ENCODE measurements around the gene AFTPH. TPM values are rescaled to one million over a fixed set of nuclear protein-coding genes. Genes with fewer than 3 reads are reported as not detected.

AFTPH gene
- total and polyA plus RNA-seq, 9 of the 15 experiments (the other 6 are each of a cell fraction or from before 2014, with no cell fraction given): 8.0 to 26.2 (median 13.8) TPM

DNA sequence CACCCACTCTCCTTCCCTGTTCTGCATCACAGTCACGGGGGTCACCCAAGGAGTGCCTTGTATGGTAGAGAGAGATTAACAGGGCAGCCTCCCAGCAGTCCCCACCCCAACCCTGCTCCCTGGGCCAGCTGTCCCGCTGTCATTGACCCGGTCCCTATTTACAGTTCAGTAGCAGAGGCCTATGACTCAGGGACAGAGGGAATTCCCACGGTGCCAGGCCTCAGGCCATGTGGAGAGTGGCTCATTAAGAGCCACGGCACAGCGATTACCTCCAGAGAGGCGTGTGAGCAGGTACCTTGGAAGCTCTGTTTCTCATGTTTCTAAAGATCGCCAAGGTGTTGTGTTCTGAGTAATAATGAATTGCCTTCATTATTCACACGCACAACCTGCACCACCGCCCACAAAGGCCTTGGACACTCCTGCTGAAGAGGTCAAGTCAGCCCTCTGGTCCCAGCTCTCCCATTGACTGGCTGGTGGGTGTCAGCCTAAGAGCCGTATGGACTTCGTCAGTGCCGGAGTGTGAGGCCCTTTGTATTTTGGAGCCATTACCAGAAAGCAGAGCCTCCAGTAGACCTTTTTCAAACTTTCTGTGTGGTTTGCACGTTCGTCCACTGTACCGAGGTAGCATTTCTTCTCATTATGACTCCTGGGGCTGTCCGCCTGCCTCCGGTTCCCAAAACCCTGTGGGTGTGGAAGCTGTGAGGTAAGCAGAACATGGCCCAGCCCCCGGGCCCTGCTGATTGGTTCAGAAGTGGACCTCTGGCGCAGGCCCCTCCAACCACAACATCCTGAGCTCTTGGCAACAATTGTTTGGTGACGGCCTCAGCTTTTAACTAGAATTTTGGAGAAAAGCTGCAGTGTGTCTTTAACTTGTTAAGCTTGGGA, 82.6 kb downstream of the AFTPH start (continued):
- TF ChIP-seq, protein P1, sequence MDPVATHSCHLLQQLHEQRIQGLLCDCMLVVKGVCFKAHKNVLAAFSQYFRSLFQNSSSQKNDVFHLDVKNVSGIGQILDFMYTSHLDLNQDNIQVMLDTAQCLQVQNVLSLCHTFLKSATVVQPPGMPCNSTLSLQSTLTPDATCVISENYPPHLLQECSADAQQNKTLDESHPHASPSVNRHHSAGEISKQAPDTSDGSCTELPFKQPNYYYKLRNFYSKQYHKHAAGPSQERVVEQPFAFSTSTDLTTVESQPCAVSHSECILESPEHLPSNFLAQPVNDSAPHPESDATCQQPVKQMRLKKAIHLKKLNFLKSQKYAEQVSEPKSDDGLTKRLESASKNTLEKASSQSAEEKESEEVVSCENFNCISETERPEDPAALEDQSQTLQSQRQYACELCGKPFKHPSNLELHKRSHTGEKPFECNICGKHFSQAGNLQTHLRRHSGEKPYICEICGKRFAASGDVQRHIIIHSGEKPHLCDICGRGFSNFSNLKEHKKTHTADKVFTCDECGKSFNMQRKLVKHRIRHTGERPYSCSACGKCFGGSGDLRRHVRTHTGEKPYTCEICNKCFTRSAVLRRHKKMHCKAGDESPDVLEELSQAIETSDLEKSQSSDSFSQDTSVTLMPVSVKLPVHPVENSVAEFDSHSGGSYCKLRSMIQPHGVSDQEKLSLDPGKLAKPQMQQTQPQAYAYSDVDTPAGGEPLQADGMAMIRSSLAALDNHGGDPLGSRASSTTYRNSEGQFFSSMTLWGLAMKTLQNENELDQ (CRISPR knock-in tag; IDR thresholded peaks at IDR 0.05; ENCODE audit: borderline replicate concordance): no peak
- TF ChIP-seq TEAD1 (CRISPR knock-in tag; IDR thresholded peaks at IDR 0.05): no peak
- no peak for TF ChIP-seq PCBP1 (IDR thresholded peaks at IDR 0.05; ENCODE audit: low read depth, low read length, poor library complexity, severe bottlenecking)
- TF ChIP-seq FOXA3 (CRISPR knock-in tag; conservative IDR thresholded peaks at IDR 0.05 in 1 of 2, IDR thresholded peaks at IDR 0.05 in 1 of 2): no peak
- peak; percentile 26 for TF ChIP-seq HDAC3 (IDR thresholded peaks at IDR 0.05; ENCODE audit: borderline replicate concordance, partially characterized antibody)
- TF ChIP-seq, protein P2, sequence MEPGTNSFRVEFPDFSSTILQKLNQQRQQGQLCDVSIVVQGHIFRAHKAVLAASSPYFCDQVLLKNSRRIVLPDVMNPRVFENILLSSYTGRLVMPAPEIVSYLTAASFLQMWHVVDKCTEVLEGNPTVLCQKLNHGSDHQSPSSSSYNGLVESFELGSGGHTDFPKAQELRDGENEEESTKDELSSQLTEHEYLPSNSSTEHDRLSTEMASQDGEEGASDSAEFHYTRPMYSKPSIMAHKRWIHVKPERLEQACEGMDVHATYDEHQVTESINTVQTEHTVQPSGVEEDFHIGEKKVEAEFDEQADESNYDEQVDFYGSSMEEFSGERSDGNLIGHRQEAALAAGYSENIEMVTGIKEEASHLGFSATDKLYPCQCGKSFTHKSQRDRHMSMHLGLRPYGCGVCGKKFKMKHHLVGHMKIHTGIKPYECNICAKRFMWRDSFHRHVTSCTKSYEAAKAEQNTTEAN (CRISPR knock-in tag; IDR thresholded peaks at IDR 0.05): no peak
- TF ChIP-seq ETV1 (tag; conservative IDR thresholded peaks at IDR 0.05; ENCODE audit: low read depth): no peak
- no peak for TF ChIP-seq ZNF3 (CRISPR knock-in tag; IDR thresholded peaks at IDR 0.05)
- TF ChIP-seq RBM14 (IDR thresholded peaks at IDR 0.05; ENCODE audit: borderline replicate concordance, insufficient read depth, low read depth, low read length): no peak
- 0 out of 2 replicates have a peak, but pooled peaks have one; percentile 21 for TF ChIP-seq NCOR1 (IDR thresholded peaks at IDR 0.05)
- TF ChIP-seq, protein P3, sequence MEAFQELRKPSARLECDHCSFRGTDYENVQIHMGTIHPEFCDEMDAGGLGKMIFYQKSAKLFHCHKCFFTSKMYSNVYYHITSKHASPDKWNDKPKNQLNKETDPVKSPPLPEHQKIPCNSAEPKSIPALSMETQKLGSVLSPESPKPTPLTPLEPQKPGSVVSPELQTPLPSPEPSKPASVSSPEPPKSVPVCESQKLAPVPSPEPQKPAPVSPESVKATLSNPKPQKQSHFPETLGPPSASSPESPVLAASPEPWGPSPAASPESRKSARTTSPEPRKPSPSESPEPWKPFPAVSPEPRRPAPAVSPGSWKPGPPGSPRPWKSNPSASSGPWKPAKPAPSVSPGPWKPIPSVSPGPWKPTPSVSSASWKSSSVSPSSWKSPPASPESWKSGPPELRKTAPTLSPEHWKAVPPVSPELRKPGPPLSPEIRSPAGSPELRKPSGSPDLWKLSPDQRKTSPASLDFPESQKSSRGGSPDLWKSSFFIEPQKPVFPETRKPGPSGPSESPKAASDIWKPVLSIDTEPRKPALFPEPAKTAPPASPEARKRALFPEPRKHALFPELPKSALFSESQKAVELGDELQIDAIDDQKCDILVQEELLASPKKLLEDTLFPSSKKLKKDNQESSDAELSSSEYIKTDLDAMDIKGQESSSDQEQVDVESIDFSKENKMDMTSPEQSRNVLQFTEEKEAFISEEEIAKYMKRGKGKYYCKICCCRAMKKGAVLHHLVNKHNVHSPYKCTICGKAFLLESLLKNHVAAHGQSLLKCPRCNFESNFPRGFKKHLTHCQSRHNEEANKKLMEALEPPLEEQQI (IDR thresholded peaks at IDR 0.05): no peak
- TF ChIP-seq, protein P4, sequence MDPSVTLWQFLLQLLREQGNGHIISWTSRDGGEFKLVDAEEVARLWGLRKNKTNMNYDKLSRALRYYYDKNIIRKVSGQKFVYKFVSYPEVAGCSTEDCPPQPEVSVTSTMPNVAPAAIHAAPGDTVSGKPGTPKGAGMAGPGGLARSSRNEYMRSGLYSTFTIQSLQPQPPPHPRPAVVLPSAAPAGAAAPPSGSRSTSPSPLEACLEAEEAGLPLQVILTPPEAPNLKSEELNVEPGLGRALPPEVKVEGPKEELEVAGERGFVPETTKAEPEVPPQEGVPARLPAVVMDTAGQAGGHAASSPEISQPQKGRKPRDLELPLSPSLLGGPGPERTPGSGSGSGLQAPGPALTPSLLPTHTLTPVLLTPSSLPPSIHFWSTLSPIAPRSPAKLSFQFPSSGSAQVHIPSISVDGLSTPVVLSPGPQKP (CRISPR knock-in tag; IDR thresholded peaks at IDR 0.05): no peak
- TF ChIP-seq ZNF444 (CRISPR knock-in tag; IDR thresholded peaks at IDR 0.05): no peak
- no peak for TF ChIP-seq ZKSCAN8 (CRISPR knock-in tag; IDR thresholded peaks at IDR 0.05)

All from K562 (cell line).